Loucy (cell line): ENCODE measurements around the gene ZNF92.

Experiments used
- H2AFZ ChIP-seq: fragments of 200-600 bp; sonication (generic); 2 replicates; pipeline ENCODE4 v1.6.0; 2016; ENCODE audit warnings: antibody characterized with exemption, mild to moderate bottlenecking, low read length, moderate library complexity
- H3F3A ChIP-seq: fragments of 200-600 bp; 2 replicates; pipeline ENCODE4 v1.6.0; 2016; ENCODE audit warnings: antibody characterized with exemption, low read depth, mild to moderate bottlenecking
- H3K27me3 ChIP-seq: fragments of 200-600 bp; sonication (generic); 2 replicates; pipeline ENCODE4 v1.6.1; 2014; ENCODE audit warnings: low read length, mild to moderate bottlenecking; ENCODE audit not compliant: insufficient read depth, poor library complexity, severe bottlenecking
- H3K36me3 ChIP-seq: fragments of 200-600 bp; sonication (generic); 2 replicates; pipeline ENCODE4 v1.6.1; 2016; ENCODE audit warnings: low read length; ENCODE audit not compliant: insufficient read depth
- H3K4me1 ChIP-seq: fragments of 200-600 bp; sonication (generic); 2 replicates; pipeline ENCODE4 v1.5.1; 2014; ENCODE audit warnings: low read length, mild to moderate bottlenecking; ENCODE audit not compliant: insufficient read depth, poor library complexity, severe bottlenecking
- H3K4me2 ChIP-seq: fragments of 200-600 bp; sonication (generic); 2 replicates; pipeline ENCODE4 v1.6.0; 2014; ENCODE audit warnings: antibody characterized with exemption, low read length, low read depth, mild to moderate bottlenecking; ENCODE audit not compliant: poor library complexity, severe bottlenecking
- H3K4me3 ChIP-seq: fragments of 200-600 bp; sonication (generic); 2 replicates; pipeline ENCODE4 v1.5.1; 2014; ENCODE audit warnings: low read length, mild to moderate bottlenecking, mixed read lengths; ENCODE audit not compliant: poor library complexity, severe bottlenecking
- H3K79me2 ChIP-seq: fragments of 200-600 bp; sonication (generic); 2 replicates; pipeline ENCODE4 v1.6.1; 2014; ENCODE audit warnings: low read length; ENCODE audit not compliant: insufficient read depth
- H3K9ac ChIP-seq: fragments of 200-600 bp; sonication (generic); 2 replicates; pipeline ENCODE4 v1.6.0; 2014; ENCODE audit warnings: mild to moderate bottlenecking, low read depth, low read length, moderate library complexity; ENCODE audit not compliant: poor library complexity, severe bottlenecking
- H3K9me2 ChIP-seq: fragments of 200-600 bp; sonication (generic); replicated peaks from 2 replicates; pipeline ENCODE4 v1.6.1; 2016; ENCODE audit warnings: low read depth, low read length, mixed read lengths
- H3K9me3 ChIP-seq: fragments of 200-600 bp; sonication (generic); 2 replicates; pipeline ENCODE4 v1.6.1; 2014; ENCODE audit warnings: mild to moderate bottlenecking, antibody characterized with exemption, low read length, low read depth; ENCODE audit not compliant: insufficient read depth
- H4K20me1 ChIP-seq: fragments of 200-600 bp; sonication (generic); 2 replicates; pipeline ENCODE4 v1.6.0; 2014; ENCODE audit warnings: antibody characterized with exemption, low read length, mild to moderate bottlenecking; ENCODE audit not compliant: insufficient read depth, poor library complexity, severe bottlenecking
- EZH2phosphoT487 ChIP-seq: fragments of 200-600 bp; IDR thresholded peaks from 2 replicates; pipeline ENCODE4 v1.6.1; 2018; ENCODE audit warnings: antibody characterized with exemption, mild to moderate bottlenecking, moderate library complexity, borderline replicate concordance
- TF ChIP-seq, protein P1 (sequence below): fragments of 200-600 bp; sonication (generic); conservative IDR thresholded peaks from 2 replicates; pipeline ENCODE4 v1.5.1; 2014; ENCODE audit warnings: mild to moderate bottlenecking, antibody characterized with exemption, low read length

ZNF92 gene

DNA sequence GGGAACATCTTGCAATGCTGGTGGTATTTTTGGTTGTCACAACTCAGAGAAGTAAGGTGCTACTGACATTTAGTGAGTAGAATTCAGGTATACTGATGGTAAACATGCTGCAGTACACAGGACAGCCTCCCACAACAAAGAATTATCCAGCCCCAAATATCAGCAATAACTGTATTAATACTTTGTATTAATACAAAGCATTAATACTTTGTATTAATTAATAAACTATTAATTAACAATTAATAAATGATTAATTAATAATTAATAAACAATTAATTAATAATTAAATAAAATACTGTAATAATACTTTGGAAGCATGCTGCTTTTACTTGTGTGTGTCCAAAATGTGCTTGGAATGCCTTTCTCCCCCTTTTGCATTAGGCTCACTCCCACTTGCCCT, 62.5 kb downstream of the ZNF92 start:
- H3K4me2 ChIP-seq = no peak overlapping the region
- no peak for TF ChIP-seq EZH2phosphoT487
- TF ChIP-seq, protein P1, sequence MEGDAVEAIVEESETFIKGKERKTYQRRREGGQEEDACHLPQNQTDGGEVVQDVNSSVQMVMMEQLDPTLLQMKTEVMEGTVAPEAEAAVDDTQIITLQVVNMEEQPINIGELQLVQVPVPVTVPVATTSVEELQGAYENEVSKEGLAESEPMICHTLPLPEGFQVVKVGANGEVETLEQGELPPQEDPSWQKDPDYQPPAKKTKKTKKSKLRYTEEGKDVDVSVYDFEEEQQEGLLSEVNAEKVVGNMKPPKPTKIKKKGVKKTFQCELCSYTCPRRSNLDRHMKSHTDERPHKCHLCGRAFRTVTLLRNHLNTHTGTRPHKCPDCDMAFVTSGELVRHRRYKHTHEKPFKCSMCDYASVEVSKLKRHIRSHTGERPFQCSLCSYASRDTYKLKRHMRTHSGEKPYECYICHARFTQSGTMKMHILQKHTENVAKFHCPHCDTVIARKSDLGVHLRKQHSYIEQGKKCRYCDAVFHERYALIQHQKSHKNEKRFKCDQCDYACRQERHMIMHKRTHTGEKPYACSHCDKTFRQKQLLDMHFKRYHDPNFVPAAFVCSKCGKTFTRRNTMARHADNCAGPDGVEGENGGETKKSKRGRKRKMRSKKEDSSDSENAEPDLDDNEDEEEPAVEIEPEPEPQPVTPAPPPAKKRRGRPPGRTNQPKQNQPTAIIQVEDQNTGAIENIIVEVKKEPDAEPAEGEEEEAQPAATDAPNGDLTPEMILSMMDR = no peak
- no peaks in the 10 kb centered on the region for H3K9me3 ChIP-seq
- no peaks in the 10 kb centered on the region for H4K20me1 ChIP-seq
- no peaks in the 10 kb centered on the region for H3K36me3 ChIP-seq
- no peaks in the 10 kb centered on the region for H3K4me1 ChIP-seq
- no peak overlapping the region for H3K4me3 ChIP-seq
- no peaks in the 10 kb centered on the region for H3F3A ChIP-seq
- H3K9me2 ChIP-seq = no peaks in the 10 kb centered on the region
- no peak overlapping the region for H2AFZ ChIP-seq
- no peak overlapping the region for H3K9ac ChIP-seq
- H3K27me3 ChIP-seq = no peaks in the 10 kb centered on the region
- no peaks in the 10 kb centered on the region for H3K79me2 ChIP-seq

DNA sequence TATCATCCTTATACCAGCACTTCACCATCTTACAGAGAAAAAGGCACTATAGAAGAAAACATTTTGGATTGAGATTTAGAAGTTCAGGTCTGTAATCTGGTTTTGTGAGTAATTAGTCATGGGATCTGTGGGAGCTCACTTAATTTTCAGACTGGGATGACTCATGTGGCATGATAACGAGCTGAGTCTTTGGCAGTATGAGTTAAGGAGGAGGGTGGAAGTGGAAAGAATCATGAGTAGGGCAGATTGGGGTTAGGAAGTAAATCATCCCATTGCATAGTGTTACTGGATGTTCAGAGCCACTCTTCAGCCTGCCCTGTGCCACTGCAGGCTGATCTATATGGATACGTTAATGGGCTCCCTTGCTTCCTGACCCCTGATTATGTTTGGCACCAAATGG, 64.9 kb downstream of the ZNF92 start:
- no peaks in the 10 kb centered on the region for H4K20me1 ChIP-seq
- no peaks in the 10 kb centered on the region for H3K4me1 ChIP-seq
- no peak overlapping the region for H3K4me2 ChIP-seq
- no peaks in the 10 kb centered on the region for H3K9me2 ChIP-seq
- H3F3A ChIP-seq = no peaks in the 10 kb centered on the region
- TF ChIP-seq, protein P1 = no peak
- TF ChIP-seq EZH2phosphoT487 = no peak
- H3K9ac ChIP-seq = no peak overlapping the region
- H3K36me3 ChIP-seq = no peaks in the 10 kb centered on the region
- no peak overlapping the region for H2AFZ ChIP-seq
- H3K4me3 ChIP-seq = no peak overlapping the region
- H3K27me3 ChIP-seq = no peaks in the 10 kb centered on the region
- H3K9me3 ChIP-seq = no peaks in the 10 kb centered on the region
- no peaks in the 10 kb centered on the region for H3K79me2 ChIP-seq

DNA sequence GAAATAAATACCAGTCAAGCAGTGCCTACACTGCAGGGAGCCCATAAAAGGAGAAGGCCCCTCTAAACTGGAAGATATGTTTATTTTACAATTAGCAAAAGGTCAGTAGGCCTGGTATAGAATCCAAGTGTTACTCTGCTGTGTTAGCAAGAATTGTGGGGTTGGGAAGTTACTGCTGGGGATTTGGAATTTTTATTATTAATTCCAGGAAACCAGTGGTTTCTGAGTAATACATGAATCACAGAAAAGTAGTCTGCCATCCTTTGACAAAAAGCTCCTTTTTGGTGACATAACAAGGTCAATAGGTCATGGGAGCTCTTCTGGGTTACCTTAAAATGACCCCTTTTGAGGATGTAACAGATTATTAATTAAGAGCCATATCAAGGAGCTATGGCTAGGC, 67.4 kb downstream of the ZNF92 start:
- Histone ChIP-seq H3K27me3 (no peaks in the 10 kb centered on the region), H3K4me1 (no peaks in the 10 kb centered on the region), H3K9me3 (0 out of 2 replicates have a peak, but pooled peaks cover under 1% of the 10 kb centered on the region), H3K79me2 (no peaks in the 10 kb centered on the region), H3K9me2 (no peaks in the 10 kb centered on the region), H3K4me2 (no peak overlapping the region), H3K9ac (no peak overlapping the region), H3F3A (no peaks in the 10 kb centered on the region), H3K36me3 (no peaks in the 10 kb centered on the region), H4K20me1 (no peaks in the 10 kb centered on the region), H3K4me3 (no peak overlapping the region), H2AFZ (no peak overlapping the region)
- no peak for TF ChIP-seq EZH2phosphoT487
- TF ChIP-seq, protein P1 = no peak
